HepG2 (cell line): ENCODE measurements around the gene TARS3. TPM values are rescaled to one million over a fixed set of nuclear protein-coding genes. Genes with fewer than 3 reads are reported as not detected.
A peak's percentile ranks its signal among the peaks of the same experiment; 100 is the strongest.

Experiments
- BRD4 ChIP-seq: sonication (generic); formaldehyde crosslinking; IDR thresholded peaks from 2 replicates; pipeline ENCODE4 v1.4.0; 2020; ENCODE audit warnings: missing genetic modification reagents
- HMG20A ChIP-seq: IDR thresholded peaks from 2 replicates; pipeline ENCODE4 v1.6.1; 2016; ENCODE audit warnings: borderline replicate concordance
- ISL2 ChIP-seq: sonication (generic); formaldehyde crosslinking; IDR thresholded peaks from 2 replicates; pipeline ENCODE4 v1.5.0; 2020; ENCODE audit warnings: missing genetic modification reagents
- KDM1A ChIP-seq: IDR thresholded peaks from 2 replicates; pipeline ENCODE4 v1.6.1; 2016; ENCODE audit warnings: missing compliant biosample characterization
- MAX ChIP-seq: IDR thresholded peaks from 2 replicates; pipeline ENCODE4 v1.6.1; 2012; ENCODE audit warnings: inconsistent platforms
- MLXIP ChIP-seq: sonication (generic); formaldehyde crosslinking; IDR thresholded peaks from 2 replicates; pipeline ENCODE4 v1.9.0; 2021; ENCODE audit warnings: missing genetic modification reagents, borderline replicate concordance
- PBX3 ChIP-seq: sonication (generic); formaldehyde crosslinking; IDR thresholded peaks from 2 replicates; pipeline ENCODE4 v1.8.1; 2023; ENCODE audit warnings: missing genetic modification reagents, inconsistent platforms, borderline replicate concordance
- RFX3 ChIP-seq: IDR thresholded peaks from 2 replicates; pipeline ENCODE4 v1.6.1; 2016; ENCODE audit warnings: missing biosample characterization, missing genetic modification reagents
- RFXANK ChIP-seq: IDR thresholded peaks from 2 replicates; pipeline ENCODE4 v1.6.1; 2016
- SETDB1 ChIP-seq: sonication (generic); formaldehyde crosslinking; IDR thresholded peaks from 2 replicates; pipeline ENCODE4 v1.5.1; 2020; ENCODE audit warnings: missing genetic modification reagents, mild to moderate bottlenecking, borderline replicate concordance
- SMAD3 ChIP-seq: sonication (generic); formaldehyde crosslinking; IDR thresholded peaks from 2 replicates; pipeline ENCODE4 v1.4.0; 2020; ENCODE audit warnings: missing genetic modification reagents
- TGIF2 ChIP-seq: IDR thresholded peaks from 2 replicates; pipeline ENCODE4 v1.6.1; 2016; ENCODE audit warnings: control low read depth, missing compliant biosample characterization
- THYN1 ChIP-seq: sonication (generic); formaldehyde crosslinking; IDR thresholded peaks from 2 replicates; pipeline ENCODE4 v1.8.1; 2023; ENCODE audit warnings: low read depth, mild to moderate bottlenecking, moderate library complexity, missing genetic modification reagents, borderline replicate concordance
- U2AF2 ChIP-seq: fragments of 200-400 bp; formaldehyde crosslinking; IDR thresholded peaks from 2 replicates; pipeline ENCODE4 v1.6.1; 2017; ENCODE audit warnings: low read depth, mild to moderate bottlenecking, low read length
- ZBTB34 ChIP-seq: sonication (generic); formaldehyde crosslinking; IDR thresholded peaks from 2 replicates; pipeline ENCODE4 v1.8.0; 2022; ENCODE audit warnings: mild to moderate bottlenecking, missing genetic modification reagents
- ZEB1 ChIP-seq: IDR thresholded peaks from 2 replicates; pipeline ENCODE4 v1.6.1; 2012; ENCODE audit warnings: mild to moderate bottlenecking, low read depth, inconsistent platforms; ENCODE audit not compliant: insufficient replicate concordance
- ZNF207 ChIP-seq: fragments of 450-650 bp; IDR thresholded peaks from 2 replicates; pipeline ENCODE4 v1.6.1; 2016; ENCODE audit warnings: antibody characterized with exemption, borderline replicate concordance
- ZNF713 ChIP-seq: sonication (generic); formaldehyde crosslinking; IDR thresholded peaks from 2 replicates; pipeline ENCODE4 v1.4.0; 2020; ENCODE audit warnings: mild to moderate bottlenecking, missing genetic modification reagents
- ZNF792 ChIP-seq: IDR thresholded peaks from 2 replicates; pipeline ENCODE4 v1.6.1; 2016
- ZSCAN9 ChIP-seq: IDR thresholded peaks from 2 replicates; pipeline ENCODE4 v1.6.1; 2016; ENCODE audit warnings: borderline replicate concordance
- polyA plus RNA-seq, 8 experiments: library from polyadenylated mRNA; depleted of rRNA in 3 of 8; stranded (reverse) in 7 of 8; unstranded in 1 of 8; fragments of >200 nt; fragmentation: Illumina TruSeq in 4 of 8; extraction: Trizol in 4 of 8; gene quantifications; 2 replicates each; pipeline versions ENCODE4 v1.2.1 to v1.2.3, GENCODE V29; 2011 to 2016; ENCODE audit warnings: low read depth in 4 of 8, missing spikeins in 1 of 8, mixed read lengths in 1 of 8; ENCODE audit not compliant: insufficient read depth in 1 of 8
- total RNA-seq, 5 experiments: library from RNA; depleted of rRNA; stranded (reverse); fragments of >200 nt; fragmentation: Illumina TruSeq; extraction: Trizol; gene quantifications; 2 replicates each; pipeline ENCODE4 v1.2.3, GENCODE V29; 2016; ENCODE audit warnings: low read depth in 1 of 5
- TF ChIP-seq, protein P1 (sequence below): sonication (generic); formaldehyde crosslinking; IDR thresholded peaks from 2 replicates; pipeline ENCODE4 v1.4.0; 2020; ENCODE audit warnings: missing genetic modification reagents, borderline replicate concordance

TARS3 gene
- total and polyA plus RNA-seq, 2 of the 13 experiments (the other 11 are each of a cell fraction or from before 2014, with no cell fraction given): 4.1 to 11.7 TPM

DNA sequence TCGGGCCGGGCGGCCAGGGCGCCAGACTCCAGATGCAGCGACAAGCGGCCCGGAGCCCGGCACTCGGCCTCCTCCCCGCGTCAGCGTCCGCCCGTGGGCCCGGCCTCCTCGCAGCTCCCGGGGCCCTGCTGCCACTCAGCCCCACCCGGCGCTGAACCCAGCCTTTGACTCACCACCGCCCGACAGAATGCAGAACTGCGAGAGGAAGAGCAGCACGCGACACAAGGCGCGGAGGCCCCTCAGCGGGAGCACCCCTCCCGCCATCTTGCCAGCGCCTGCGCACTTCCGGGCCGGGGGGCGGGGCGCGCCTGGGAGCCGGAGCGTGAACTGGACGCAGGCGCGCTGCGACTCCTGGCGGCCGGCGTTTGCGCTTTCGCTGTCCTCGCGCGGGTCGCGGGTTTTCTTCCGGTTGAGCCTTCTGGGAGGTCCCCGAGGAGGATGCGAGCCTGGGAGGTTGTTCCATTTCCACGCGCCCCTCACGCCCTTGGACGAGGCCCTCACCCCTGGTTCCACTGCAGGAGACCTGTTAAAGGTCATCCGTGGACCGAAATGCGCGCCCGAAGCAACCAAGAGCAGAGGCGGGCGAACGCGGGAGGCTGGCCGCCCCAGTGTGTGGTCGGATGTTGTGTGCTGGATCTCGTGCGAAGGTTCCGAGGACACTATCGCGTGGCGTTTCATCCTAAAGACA, 72.0 kb downstream of the TARS3 start, which contains the start of gene TM2D3 (continued):
- no peak for TF ChIP-seq SETDB1 (CRISPR knock-in tag)
- TF ChIP-seq U2AF2: no peak
- TF ChIP-seq BRD4 (CRISPR knock-in tag): peak; percentile 79
- TF ChIP-seq TGIF2 (CRISPR knock-in tag): no peak
- 0 out of 2 replicates have a peak, but pooled peaks have one; percentile 32 for TF ChIP-seq PBX3
- TF ChIP-seq ZSCAN9 (CRISPR knock-in tag): 0 out of 2 replicates have a peak, but pooled peaks have one; percentile 48
- 0 out of 2 replicates have a peak, but pooled peaks have one; percentile 83 for TF ChIP-seq THYN1 (CRISPR knock-in tag)
- peak; percentile 72; the same call in 1 of the 2 replicates for TF ChIP-seq ZNF792 (CRISPR knock-in tag)
- no peak for TF ChIP-seq MLXIP (CRISPR knock-in tag)
- TF ChIP-seq ZBTB34 (CRISPR knock-in tag): peak; percentile 82; the same call in 1 of the 2 replicates
- no peak for TF ChIP-seq RFX3
- TF ChIP-seq ZNF713 (CRISPR knock-in tag): peak; percentile 90; the same call in 1 of the 2 replicates
- TF ChIP-seq, protein P1, sequence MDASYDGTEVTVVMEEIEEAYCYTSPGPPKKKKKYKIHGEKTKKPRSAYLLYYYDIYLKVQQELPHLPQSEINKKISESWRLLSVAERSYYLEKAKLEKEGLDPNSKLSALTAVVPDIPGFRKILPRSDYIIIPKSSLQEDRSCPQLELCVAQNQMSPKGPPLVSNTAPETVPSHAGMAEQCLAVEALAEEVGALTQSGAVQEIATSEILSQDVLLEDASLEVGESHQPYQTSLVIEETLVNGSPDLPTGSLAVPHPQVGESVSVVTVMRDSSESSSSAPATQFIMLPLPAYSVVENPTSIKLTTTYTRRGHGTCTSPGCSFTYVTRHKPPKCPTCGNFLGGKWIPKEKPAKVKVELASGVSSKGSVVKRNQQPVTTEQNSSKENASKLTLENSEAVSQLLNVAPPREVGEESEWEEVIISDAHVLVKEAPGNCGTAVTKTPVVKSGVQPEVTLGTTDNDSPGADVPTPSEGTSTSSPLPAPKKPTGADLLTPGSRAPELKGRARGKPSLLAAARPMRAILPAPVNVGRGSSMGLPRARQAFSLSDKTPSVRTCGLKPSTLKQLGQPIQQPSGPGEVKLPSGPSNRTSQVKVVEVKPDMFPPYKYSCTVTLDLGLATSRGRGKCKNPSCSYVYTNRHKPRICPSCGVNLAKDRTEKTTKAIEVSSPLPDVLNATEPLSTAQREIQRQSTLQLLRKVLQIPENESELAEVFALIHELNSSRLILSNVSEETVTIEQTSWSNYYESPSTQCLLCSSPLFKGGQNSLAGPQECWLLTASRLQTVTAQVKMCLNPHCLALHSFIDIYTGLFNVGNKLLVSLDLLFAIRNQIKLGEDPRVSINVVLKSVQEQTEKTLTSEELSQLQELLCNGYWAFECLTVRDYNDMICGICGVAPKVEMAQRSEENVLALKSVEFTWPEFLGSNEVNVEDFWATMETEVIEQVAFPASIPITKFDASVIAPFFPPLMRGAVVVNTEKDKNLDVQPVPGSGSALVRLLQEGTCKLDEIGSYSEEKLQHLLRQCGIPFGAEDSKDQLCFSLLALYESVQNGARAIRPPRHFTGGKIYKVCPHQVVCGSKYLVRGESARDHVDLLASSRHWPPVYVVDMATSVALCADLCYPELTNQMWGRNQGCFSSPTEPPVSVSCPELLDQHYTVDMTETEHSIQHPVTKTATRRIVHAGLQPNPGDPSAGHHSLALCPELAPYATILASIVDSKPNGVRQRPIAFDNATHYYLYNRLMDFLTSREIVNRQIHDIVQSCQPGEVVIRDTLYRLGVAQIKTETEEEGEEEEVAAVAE (CRISPR knock-in tag): no peak
- peak; percentile 77 for TF ChIP-seq ISL2 (CRISPR knock-in tag)
- 0 out of 2 replicates have a peak, but pooled peaks have one; percentile 73 for TF ChIP-seq SMAD3
- 0 out of 2 replicates have a peak, but pooled peaks have one; percentile 6 for TF ChIP-seq KDM1A
- peak; percentile 90 for TF ChIP-seq MAX
- no peak for TF ChIP-seq ZNF207
- TF ChIP-seq RFXANK (CRISPR knock-in tag): peak; percentile 66; the same call in 1 of the 2 replicates
- no peak for TF ChIP-seq ZEB1
- TF ChIP-seq HMG20A (CRISPR knock-in tag): no peak
